HEK293T (cell line): ENCODE results near the gene CTNNBL1.

Source experiments
- ARNT ChIP-seq: fragments of 450-650 bp; IDR thresholded peaks from 2 replicates; pipeline ENCODE4 v1.6.1; 2017; ENCODE audit warnings: mild to moderate bottlenecking
- CTBP1 ChIP-seq: fragments of 450-650 bp; IDR thresholded peaks from 2 replicates; pipeline ENCODE4 v1.6.1; 2016; ENCODE audit warnings: borderline replicate concordance
- ELF4 ChIP-seq: fragments of 450-650 bp; IDR thresholded peaks from 2 replicates; pipeline ENCODE4 v1.6.1; 2017; ENCODE audit warnings: antibody characterized with exemption
- FOXA1 ChIP-seq: fragments of 450-650 bp; IDR thresholded peaks from 2 replicates; pipeline ENCODE4 v1.6.1; 2016; ENCODE audit warnings: mild to moderate bottlenecking
- FOXK2 ChIP-seq: fragments of 450-650 bp; IDR thresholded peaks from 2 replicates; pipeline ENCODE4 v1.6.1; 2016; ENCODE audit warnings: mild to moderate bottlenecking
- FOXM1 ChIP-seq: fragments of 450-650 bp; IDR thresholded peaks from 2 replicates; pipeline ENCODE4 v1.6.1; 2017; ENCODE audit warnings: mild to moderate bottlenecking, borderline replicate concordance
- HDGF ChIP-seq: fragments of 450-650 bp; IDR thresholded peaks from 2 replicates; pipeline ENCODE4 v1.6.1; 2017; ENCODE audit warnings: antibody characterized with exemption, borderline replicate concordance
- L3MBTL2 ChIP-seq: fragments of 450-650 bp; conservative IDR thresholded peaks from 2 replicates; pipeline ENCODE4 v1.6.1; 2016; ENCODE audit warnings: mild to moderate bottlenecking
- LEF1 ChIP-seq: fragments of 450-650 bp; IDR thresholded peaks from 2 replicates; pipeline ENCODE4 v1.6.1; 2017; ENCODE audit warnings: mild to moderate bottlenecking, borderline replicate concordance
- SP1 ChIP-seq: fragments of 450-650 bp; IDR thresholded peaks from 2 replicates; pipeline ENCODE4 v1.6.1; 2017
- TARDBP ChIP-seq: fragments of 450-650 bp; IDR thresholded peaks from 2 replicates; pipeline ENCODE4 v1.6.1; 2016
- ZNF384 ChIP-seq: fragments of 450-650 bp; IDR thresholded peaks from 2 replicates; pipeline ENCODE4 v1.6.1; 2016
- TF ChIP-seq, protein P1 (sequence below): fragments of 450-650 bp; IDR thresholded peaks from 2 replicates; pipeline ENCODE4 v1.6.1; 2016

DNA sequence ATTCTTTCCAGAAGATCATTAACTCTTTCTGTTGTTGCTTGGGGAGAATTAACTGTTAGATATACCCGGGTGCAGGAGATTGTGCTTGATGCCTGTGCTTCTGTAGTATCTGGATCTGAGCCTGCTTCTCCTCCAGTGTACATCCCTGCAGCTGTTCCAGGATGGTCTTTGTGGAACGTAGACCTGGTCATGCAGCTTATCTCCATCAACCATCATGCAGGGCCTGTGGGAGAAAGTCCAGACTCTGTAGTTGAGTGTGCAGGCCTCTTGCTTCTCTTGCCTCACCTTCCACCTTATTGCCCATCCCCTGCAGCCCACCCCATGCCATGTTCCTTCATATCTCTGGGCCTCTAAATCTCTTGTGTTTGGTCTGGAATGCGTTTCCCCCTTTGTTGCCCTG lies 133.8 kb downstream of the CTNNBL1 start:
- TF ChIP-seq, protein P1, sequence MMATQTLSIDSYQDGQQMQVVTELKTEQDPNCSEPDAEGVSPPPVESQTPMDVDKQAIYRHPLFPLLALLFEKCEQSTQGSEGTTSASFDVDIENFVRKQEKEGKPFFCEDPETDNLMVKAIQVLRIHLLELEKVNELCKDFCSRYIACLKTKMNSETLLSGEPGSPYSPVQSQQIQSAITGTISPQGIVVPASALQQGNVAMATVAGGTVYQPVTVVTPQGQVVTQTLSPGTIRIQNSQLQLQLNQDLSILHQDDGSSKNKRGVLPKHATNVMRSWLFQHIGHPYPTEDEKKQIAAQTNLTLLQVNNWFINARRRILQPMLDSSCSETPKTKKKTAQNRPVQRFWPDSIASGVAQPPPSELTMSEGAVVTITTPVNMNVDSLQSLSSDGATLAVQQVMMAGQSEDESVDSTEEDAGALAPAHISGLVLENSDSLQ, result no peak
- TF ChIP-seq FOXM1 (no peak), SP1 (no peak), CTBP1 (no peak), LEF1 (no peak), ARNT (no peak), FOXA1 (no peak), HDGF (no peak), ZNF384 (no peak), ELF4 (no peak), TARDBP (no peak), FOXK2 (no peak), L3MBTL2 (no peak)
